ENCODE results near the gene PRM2. TPM values are rescaled to one million over a fixed set of nuclear protein-coding genes. Genes with fewer than 3 reads are reported as not detected.

The PRM2 gene
- total and polyA plus RNA-seq, 2 of the 8 experiments (the other 6 are each of a cell fraction or from before 2014, with no cell fraction given): not detected

- Histone ChIP-seq H2BK5ac (ENCODE audit: low read depth, low read length) (no peak overlapping the region), H3K36me3 (ENCODE audit: control insufficient read depth in 2 of 4, insufficient read depth in 4 of 4, low read length in 3 of 4) (peaks cover 0 to 8% (median 5%) of the 10 kb centered on the region in 4 experiments; a peak in 5 of 8 replicates), H2AK5ac (ENCODE audit: low read depth, low read length) (no peak overlapping the region), H2BK15ac (ENCODE audit: low read length) (no peak overlapping the region), H4K5ac (ENCODE audit: insufficient read length, low read depth, low read length) (no peak overlapping the region), H2BK20ac (ENCODE audit: low read length) (no peak overlapping the region), H3K4me2 (ENCODE audit: insufficient read depth in 1 of 2, low read depth in 2 of 2, low read length in 2 of 2) (peak overlapping the region in 1 of 2 experiments; percentile 6; a peak in 1 of 4 replicates), H3K4me1 (replicated peaks in 1 of 4; ENCODE audit: control insufficient read depth in 3 of 4, insufficient read depth in 4 of 4, low read length in 3 of 4) (peaks cover 0 to 15% (median 7%) of the 10 kb centered on the region in 4 experiments; a peak in 5 of 7 replicates), H4K20me1 (replicated peaks in 1 of 2; ENCODE audit: control insufficient read depth in 1 of 2, insufficient read depth in 2 of 2, low read length in 2 of 2) (peaks cover 11 to 22% of the 10 kb centered on the region in 2 experiments), H3K9me3 (ENCODE audit: insufficient read depth in 2 of 2, low read depth in 1 of 2, low read length in 1 of 2) (no peaks in the 10 kb centered on the region), H3K4ac (replicated peaks; ENCODE audit: insufficient read length, low read depth, low read length) (no peak overlapping the region), H2BK120ac (replicated peaks; ENCODE audit: low read depth, low read length) (no peak overlapping the region), H3K9ac (replicated peaks in 1 of 4; ENCODE audit: extremely low read depth in 1 of 4, low read depth in 3 of 4, low read length in 3 of 4) (no peak overlapping the region), H3K23ac (ENCODE audit: insufficient read length) (no peak overlapping the region), H3K14ac (ENCODE audit: insufficient read length) (no peak overlapping the region), H3K23me2 (ENCODE audit: low read depth, low read length) (peaks cover 11% of the 10 kb centered on the region; the same call in 1 of the 2 replicates), H3K79me1 (ENCODE audit: low read depth, low read length) (peaks cover 4% of the 10 kb centered on the region), H2BK12ac (ENCODE audit: low read depth, low read length) (no peak overlapping the region), H3K27me3 (replicated peaks in 1 of 4; ENCODE audit: control insufficient read depth in 3 of 4, extremely low read depth in 1 of 4, insufficient read depth in 3 of 4, low read length in 3 of 4) (no peaks in the 10 kb centered on the region; a peak in 1 of 7 replicates), H3K27ac (ENCODE audit: low read depth, low read length) (no peak overlapping the region), H4K91ac (replicated peaks; ENCODE audit: insufficient read length, low read length) (no peak overlapping the region), H3K79me2 (ENCODE audit: control insufficient read depth in 1 of 2, insufficient read depth in 2 of 2, low read length in 2 of 2) (peaks cover 0 to 28% of the 10 kb centered on the region in 2 experiments; a peak in 2 of 4 replicates), H2AFZ (ENCODE audit: low read length) (no peak overlapping the region), H3K18ac (ENCODE audit: extremely low read depth, low read length) (no peak overlapping the region), H3K56ac (replicated peaks; ENCODE audit: insufficient read length, low read depth, low read length) (no peak overlapping the region), H4K8ac (ENCODE audit: extremely low read depth, insufficient read depth, low read length) (no peak overlapping the region), H3K4me3 (ENCODE audit: extremely low read depth in 1 of 4, insufficient read depth in 2 of 4, low read depth in 3 of 4, low read length in 4 of 4) (no peak overlapping the region)
- POLR2A ChIA-PET (ENCODE audit: partially characterized antibody): interaction anchor here (0.8 to 1.7 kb wide), 21 partner anchors 9 to 281 kb away, joined by 3 to 10 read pairs (median 4); no protein-coding TSS in a partner anchor
- no peak for FAIRE-seq
- 84% methylated on average over 18 of the region's 18 CpGs; no CpG with 5 or more reads in 1 of the 2 experiments for whole genome bisulfite sequencing, 2 experiments (ENCODE audit: extremely low coverage in 1 of 2, insufficient coverage in 1 of 2, insufficient read length in 1 of 2, insufficient replicate concordance in 2 of 2, low coverage in 1 of 2, low lambda C conversion rate in 2 of 2, missing lambda C conversion rate in 1 of 2)
- no peak for DNase-seq (ENCODE audit: low read depth in 1 of 2, low spot score in 2 of 2)
- CTCF ChIA-PET (ENCODE audit: partially characterized antibody): interaction anchor here (0.6 to 1.9 kb wide), 11 partner anchors 10 to 288 kb away, joined by 3 to 7 read pairs (median 3); no protein-coding TSS in a partner anchor
- no peak for TF ChIP-seq RBBP5 (IDR thresholded peaks at IDR 0.05; ENCODE audit: borderline replicate concordance, low read depth, low read length)
- TF ChIP-seq CEBPB (IDR thresholded peaks at IDR 0.05; ENCODE audit: low read depth, low read length): no peak
- peak; percentile 2 for TF ChIP-seq POLR2AphosphoS5 (IDR thresholded peaks at IDR 0.05; ENCODE audit: low read depth, low read length)
- TF ChIP-seq SIN3A (conservative IDR thresholded peaks at IDR 0.05 in 1 of 2, IDR thresholded peaks at IDR 0.05 in 1 of 2; ENCODE audit: low read depth in 1 of 2, low read length in 2 of 2): no peak
- TF ChIP-seq, protein P1, sequence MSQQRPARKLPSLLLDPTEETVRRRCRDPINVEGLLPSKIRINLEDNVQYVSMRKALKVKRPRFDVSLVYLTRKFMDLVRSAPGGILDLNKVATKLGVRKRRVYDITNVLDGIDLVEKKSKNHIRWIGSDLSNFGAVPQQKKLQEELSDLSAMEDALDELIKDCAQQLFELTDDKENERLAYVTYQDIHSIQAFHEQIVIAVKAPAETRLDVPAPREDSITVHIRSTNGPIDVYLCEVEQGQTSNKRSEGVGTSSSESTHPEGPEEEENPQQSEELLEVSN (IDR thresholded peaks at IDR 0.05): no peak
- peak in 1 of 2 experiments; percentile 21; a peak in 1 of 3 replicates for TF ChIP-seq POLR2A (IDR thresholded peaks at IDR 0.05; ENCODE audit: control extremely low read depth in 1 of 2, low read depth in 2 of 2, low read length in 2 of 2)
Observed at GRCh38 chr16:11251525-11252481, 24.5 kb downstream of the PRM2 start.

Data from H1 (cell line).